ENCODE measurements around the gene DHRSX. TPM values are rescaled to one million over a fixed set of nuclear protein-coding genes. Genes with fewer than 3 reads are reported as not detected.
A peak's percentile ranks its signal among the peaks of the same experiment; 100 is the strongest.

The DHRSX gene
- total and polyA plus RNA-seq, 2 donors (not counting 1 experiment from before 2014, with no cell fraction given) = 23.7 to 25.6 TPM

DNA sequence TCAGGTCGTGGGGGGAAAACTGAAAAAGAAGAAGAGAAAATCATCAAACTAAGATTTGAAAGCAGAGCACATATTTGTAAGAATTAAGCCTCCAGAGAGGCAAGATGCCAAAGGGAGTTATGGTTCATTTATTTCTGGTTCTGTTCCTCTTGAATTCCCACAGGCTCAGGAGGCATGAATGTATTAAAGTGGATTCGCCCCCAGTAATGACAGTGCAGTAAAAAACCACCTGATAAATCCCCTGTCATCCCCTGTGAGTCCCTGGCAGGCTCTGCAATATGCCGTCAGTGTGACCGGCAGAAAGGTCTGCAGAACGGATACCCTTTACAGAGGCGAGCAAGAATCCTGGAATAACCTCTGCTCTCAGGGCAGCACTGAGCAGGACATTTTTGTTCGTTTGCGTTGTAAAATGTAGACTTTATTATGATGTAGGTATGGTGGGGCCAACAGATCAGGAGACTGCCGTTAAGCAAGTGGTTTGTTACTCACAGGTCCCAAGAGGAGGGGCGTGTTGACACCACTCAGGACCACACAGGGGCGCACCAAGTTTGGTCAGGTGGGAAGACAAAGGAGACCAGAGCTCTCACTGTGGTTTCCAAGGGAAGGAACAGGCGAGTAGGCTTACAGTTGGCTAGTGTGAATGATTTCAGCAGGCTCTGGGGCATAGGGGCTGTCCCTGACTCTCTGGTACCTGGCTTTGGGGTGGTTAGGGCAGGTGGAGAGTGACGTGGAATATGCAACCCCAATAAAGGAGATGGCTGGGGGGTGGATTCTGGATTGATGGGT, 75.3 kb downstream of the DHRSX start:
- DNase-seq (ENCODE audit: low read depth in 2 of 2) = peak in 1 of 2 donors; percentile 30
- no peak overlapping the region for H3K27ac ChIP-seq (ENCODE audit: insufficient read depth, low read length)
- H3K4me2 ChIP-seq (ENCODE audit: extremely low read depth, insufficient read depth, low read length) = no peak overlapping the region
- no peaks in the 10 kb centered on the region for H3K9me3 ChIP-seq (ENCODE audit: control insufficient read depth, insufficient read depth, low read depth, low read length)
- no peaks in the 10 kb centered on the region for H4K20me1 ChIP-seq (ENCODE audit: control insufficient read depth, extremely low read depth, insufficient read depth, low read length)
- H3K4me1 ChIP-seq (ENCODE audit: control insufficient read depth, extremely low read depth, insufficient read depth, low read length) = no peaks in the 10 kb centered on the region
- H3K4me3 ChIP-seq (replicated peaks in 1 of 4; ENCODE audit: control extremely low read depth in 1 of 4, insufficient read depth in 1 of 4, low read depth in 3 of 4, low read length in 4 of 4) = no peak overlapping the region
- no peaks in the 10 kb centered on the region for H3K27me3 ChIP-seq (ENCODE audit: control insufficient read depth, insufficient read depth, low read length)
- TF ChIP-seq, protein P1, sequence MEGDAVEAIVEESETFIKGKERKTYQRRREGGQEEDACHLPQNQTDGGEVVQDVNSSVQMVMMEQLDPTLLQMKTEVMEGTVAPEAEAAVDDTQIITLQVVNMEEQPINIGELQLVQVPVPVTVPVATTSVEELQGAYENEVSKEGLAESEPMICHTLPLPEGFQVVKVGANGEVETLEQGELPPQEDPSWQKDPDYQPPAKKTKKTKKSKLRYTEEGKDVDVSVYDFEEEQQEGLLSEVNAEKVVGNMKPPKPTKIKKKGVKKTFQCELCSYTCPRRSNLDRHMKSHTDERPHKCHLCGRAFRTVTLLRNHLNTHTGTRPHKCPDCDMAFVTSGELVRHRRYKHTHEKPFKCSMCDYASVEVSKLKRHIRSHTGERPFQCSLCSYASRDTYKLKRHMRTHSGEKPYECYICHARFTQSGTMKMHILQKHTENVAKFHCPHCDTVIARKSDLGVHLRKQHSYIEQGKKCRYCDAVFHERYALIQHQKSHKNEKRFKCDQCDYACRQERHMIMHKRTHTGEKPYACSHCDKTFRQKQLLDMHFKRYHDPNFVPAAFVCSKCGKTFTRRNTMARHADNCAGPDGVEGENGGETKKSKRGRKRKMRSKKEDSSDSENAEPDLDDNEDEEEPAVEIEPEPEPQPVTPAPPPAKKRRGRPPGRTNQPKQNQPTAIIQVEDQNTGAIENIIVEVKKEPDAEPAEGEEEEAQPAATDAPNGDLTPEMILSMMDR (conservative IDR thresholded peaks at IDR 0.05 in 1 of 2, IDR thresholded peaks at IDR 0.05 in 1 of 2; ENCODE audit: low read depth in 1 of 2, low read length in 2 of 2) = no peak
- no peak for TF ChIP-seq EZH2 (IDR thresholded peaks at IDR 0.05; ENCODE audit: low read length, missing control alignments)
- H2AFZ ChIP-seq (ENCODE audit: low read length) = no peak overlapping the region
- no peaks in the 10 kb centered on the region for H3K79me2 ChIP-seq (ENCODE audit: control insufficient read depth, insufficient read depth, low read length)
- H3K36me3 ChIP-seq (ENCODE audit: control insufficient read depth, insufficient read depth, low read length) = no peaks in the 10 kb centered on the region
- H3K9ac ChIP-seq (ENCODE audit: insufficient read depth, low read length) = no peak overlapping the region

GRCh38 chrX:2424317-2424716, 76.5 kb downstream of the DHRSX start:
- H3K4me2 ChIP-seq (ENCODE audit: extremely low read depth, insufficient read depth, low read length) = no peak overlapping the region
- H3K36me3 ChIP-seq (ENCODE audit: control insufficient read depth, insufficient read depth, low read length) = no peaks in the 10 kb centered on the region
- no peak for DNase-seq (ENCODE audit: low read depth in 2 of 2)
- no peak overlapping the region for H3K9ac ChIP-seq (ENCODE audit: insufficient read depth, low read length)
- H3K9me3 ChIP-seq (ENCODE audit: control insufficient read depth, insufficient read depth, low read depth, low read length) = no peaks in the 10 kb centered on the region
- no peaks in the 10 kb centered on the region for H4K20me1 ChIP-seq (ENCODE audit: control insufficient read depth, extremely low read depth, insufficient read depth, low read length)
- H3K27ac ChIP-seq (ENCODE audit: insufficient read depth, low read length) = no peak overlapping the region
- H2AFZ ChIP-seq (ENCODE audit: low read length) = no peak overlapping the region
- no peaks in the 10 kb centered on the region for H3K4me1 ChIP-seq (ENCODE audit: control insufficient read depth, extremely low read depth, insufficient read depth, low read length)
- TF ChIP-seq EZH2 (IDR thresholded peaks at IDR 0.05; ENCODE audit: low read length, missing control alignments) = no peak
- TF ChIP-seq, protein P1 (conservative IDR thresholded peaks at IDR 0.05 in 1 of 2, IDR thresholded peaks at IDR 0.05 in 1 of 2; ENCODE audit: low read depth in 1 of 2, low read length in 2 of 2) = no peak
- H3K4me3 ChIP-seq (replicated peaks in 1 of 4; ENCODE audit: control extremely low read depth in 1 of 4, insufficient read depth in 1 of 4, low read depth in 3 of 4, low read length in 4 of 4) = no peak overlapping the region
- no peaks in the 10 kb centered on the region for H3K79me2 ChIP-seq (ENCODE audit: control insufficient read depth, insufficient read depth, low read length)
- H3K27me3 ChIP-seq (ENCODE audit: control insufficient read depth, insufficient read depth, low read length) = no peaks in the 10 kb centered on the region

DNA sequence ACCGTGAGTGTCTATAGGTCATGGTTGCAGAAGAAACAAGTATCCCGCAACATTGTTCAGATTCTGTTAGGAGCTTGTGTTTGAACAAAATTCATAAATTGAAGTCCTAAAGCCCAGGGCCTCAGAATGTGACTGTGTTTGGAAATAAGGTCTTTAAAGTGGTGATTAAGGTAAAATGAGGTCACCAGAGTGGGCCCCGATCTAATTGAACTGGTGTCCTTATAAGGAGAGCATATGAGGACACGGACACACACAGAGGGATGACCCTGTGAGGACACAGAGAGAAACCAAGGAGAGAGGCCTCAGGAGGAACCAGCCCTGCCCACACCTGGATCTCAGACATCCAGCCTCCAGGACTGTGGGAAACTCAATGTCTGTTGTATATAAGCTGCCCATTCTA, 76.9 kb downstream of the DHRSX start:
- H3K79me2 ChIP-seq (ENCODE audit: control insufficient read depth, insufficient read depth, low read length) = no peaks in the 10 kb centered on the region
- no peak overlapping the region for H3K27ac ChIP-seq (ENCODE audit: insufficient read depth, low read length)
- no peaks in the 10 kb centered on the region for H3K9me3 ChIP-seq (ENCODE audit: control insufficient read depth, insufficient read depth, low read depth, low read length)
- no peaks in the 10 kb centered on the region for H3K4me1 ChIP-seq (ENCODE audit: control insufficient read depth, extremely low read depth, insufficient read depth, low read length)
- H3K27me3 ChIP-seq (ENCODE audit: control insufficient read depth, insufficient read depth, low read length) = no peaks in the 10 kb centered on the region
- no peak overlapping the region for H2AFZ ChIP-seq (ENCODE audit: low read length)
- H4K20me1 ChIP-seq (ENCODE audit: control insufficient read depth, extremely low read depth, insufficient read depth, low read length) = no peaks in the 10 kb centered on the region
- H3K9ac ChIP-seq (ENCODE audit: insufficient read depth, low read length) = no peak overlapping the region
- H3K4me3 ChIP-seq (replicated peaks in 1 of 4; ENCODE audit: control extremely low read depth in 1 of 4, insufficient read depth in 1 of 4, low read depth in 3 of 4, low read length in 4 of 4) = no peak overlapping the region
- no peak for DNase-seq (ENCODE audit: low read depth in 2 of 2)
- H3K4me2 ChIP-seq (ENCODE audit: extremely low read depth, insufficient read depth, low read length) = no peak overlapping the region
- TF ChIP-seq, protein P1 (conservative IDR thresholded peaks at IDR 0.05 in 1 of 2, IDR thresholded peaks at IDR 0.05 in 1 of 2; ENCODE audit: low read depth in 1 of 2, low read length in 2 of 2) = no peak
- TF ChIP-seq EZH2 (IDR thresholded peaks at IDR 0.05; ENCODE audit: low read length, missing control alignments) = no peak
- no peaks in the 10 kb centered on the region for H3K36me3 ChIP-seq (ENCODE audit: control insufficient read depth, insufficient read depth, low read length)
